Bone marrow (tissue), 2 donors: ENCODE data around the gene OTUD7B.

Experiments used
- DNase-seq, 2 donors: peaks; one replicate each; lab custom pipeline; 2025; lab: John Stamatoyannopoulos, UW

Gene OTUD7B

DNA sequence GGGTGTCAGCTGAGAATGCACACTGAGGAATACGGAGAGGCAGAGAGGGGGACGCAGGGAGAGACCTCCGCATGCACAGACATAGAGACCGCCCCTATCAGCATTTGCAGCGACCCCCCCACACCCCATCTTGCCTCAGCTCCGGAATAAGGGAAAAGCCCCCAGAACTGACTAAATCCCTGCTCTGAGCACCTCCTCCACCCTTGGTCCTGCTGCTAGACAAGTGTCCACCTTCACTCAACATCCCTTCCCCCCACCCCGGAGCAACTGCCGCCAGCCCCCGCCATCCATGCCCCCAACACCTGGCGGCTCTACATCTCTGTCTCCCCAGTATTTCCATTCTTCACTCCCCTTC lies 93.7 kb downstream of the OTUD7B start:
- DNase-seq, result no peak

DNA sequence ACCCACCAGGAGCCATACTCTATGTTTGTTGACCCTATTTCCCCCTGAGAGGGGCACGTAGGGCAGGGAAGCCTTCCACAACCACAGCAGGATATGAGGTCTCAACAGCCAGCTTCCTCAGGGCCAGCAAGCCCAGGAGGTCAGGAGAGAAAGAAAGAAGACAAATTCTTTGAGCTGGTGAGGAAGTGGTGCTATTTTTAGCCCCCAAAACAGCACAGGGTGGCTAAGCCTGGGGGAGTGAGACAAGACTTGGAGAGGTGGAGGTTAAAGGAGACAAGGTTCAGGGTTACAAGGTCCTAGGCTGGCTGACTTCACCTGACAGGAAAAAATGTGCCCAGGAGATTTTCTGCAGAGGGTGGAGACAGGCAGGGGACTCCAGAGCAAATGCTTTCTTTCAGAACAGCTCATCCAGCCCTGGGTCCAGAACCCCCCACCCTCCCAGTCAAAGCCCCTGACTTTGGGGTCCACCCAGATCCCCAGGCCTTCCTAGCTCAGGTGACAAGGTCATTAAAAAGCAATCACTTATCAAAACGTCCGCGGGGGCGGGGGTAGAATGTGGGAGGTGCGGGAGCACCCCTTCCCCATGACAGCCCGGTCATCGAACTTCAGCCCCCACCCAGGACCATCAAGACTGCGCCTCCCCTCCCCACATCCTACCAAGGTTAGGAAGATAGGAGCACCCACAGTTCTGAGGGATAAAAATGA lies 94.2 kb downstream of the OTUD7B start:
- peak in 1 of 2 donors; percentile 20 for DNase-seq

DNA sequence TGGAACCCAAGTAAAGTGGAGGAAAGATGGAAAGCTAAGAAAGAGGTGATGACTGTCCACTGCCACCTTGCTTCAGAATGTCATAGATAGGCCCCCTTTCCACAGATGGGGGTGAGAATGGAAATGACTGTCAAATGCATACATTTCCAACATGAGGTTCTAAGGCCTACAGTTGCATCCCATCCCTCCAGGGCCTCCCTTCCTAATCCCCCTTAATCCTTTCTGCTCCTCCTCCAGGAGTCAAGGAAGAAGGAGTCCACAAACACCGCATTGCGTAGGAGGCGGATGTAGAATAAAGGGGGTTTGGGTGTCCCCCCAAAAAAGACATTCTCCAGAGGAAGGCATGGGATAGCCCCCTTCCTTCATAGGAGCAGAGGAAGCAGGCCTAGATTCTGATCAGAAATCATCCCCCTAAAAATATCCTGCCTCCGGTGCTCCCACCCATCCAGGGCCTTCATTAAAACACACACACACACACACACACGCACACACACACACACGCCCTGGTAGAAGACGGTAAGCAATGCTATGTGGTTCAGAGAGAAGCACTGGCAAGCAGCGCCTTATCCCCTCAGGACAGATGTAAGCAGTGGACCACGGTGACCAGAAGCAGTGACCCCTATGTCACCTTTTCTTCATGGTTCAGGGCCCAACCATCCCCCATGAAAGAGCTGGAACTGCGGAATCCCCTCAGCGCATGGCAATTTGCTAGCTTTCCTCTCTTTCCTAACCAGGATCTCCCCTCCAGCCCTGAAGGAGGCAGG lies 94.9 kb downstream of the OTUD7B start:
- DNase-seq, result no peak

DNA sequence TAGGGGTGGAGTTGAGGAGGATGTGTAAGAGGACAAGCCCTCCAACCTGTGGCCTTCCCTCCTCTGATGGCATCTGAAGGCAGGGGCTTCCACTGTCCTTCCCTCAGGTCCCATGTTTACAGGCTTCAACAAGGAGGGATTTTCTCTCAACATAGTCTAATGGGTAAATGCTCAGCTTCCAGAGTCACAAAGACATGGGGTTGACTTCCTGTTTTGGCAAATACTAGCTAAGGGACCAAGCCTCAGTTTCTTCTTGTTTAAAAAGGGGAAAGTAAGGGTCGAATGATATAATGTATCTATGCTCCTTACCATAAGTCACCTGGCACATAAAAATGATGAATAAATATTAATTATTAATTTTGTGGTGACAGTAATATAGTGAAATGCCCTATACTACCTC lies 96.0 kb downstream of the OTUD7B start:
- no peak for DNase-seq

DNA sequence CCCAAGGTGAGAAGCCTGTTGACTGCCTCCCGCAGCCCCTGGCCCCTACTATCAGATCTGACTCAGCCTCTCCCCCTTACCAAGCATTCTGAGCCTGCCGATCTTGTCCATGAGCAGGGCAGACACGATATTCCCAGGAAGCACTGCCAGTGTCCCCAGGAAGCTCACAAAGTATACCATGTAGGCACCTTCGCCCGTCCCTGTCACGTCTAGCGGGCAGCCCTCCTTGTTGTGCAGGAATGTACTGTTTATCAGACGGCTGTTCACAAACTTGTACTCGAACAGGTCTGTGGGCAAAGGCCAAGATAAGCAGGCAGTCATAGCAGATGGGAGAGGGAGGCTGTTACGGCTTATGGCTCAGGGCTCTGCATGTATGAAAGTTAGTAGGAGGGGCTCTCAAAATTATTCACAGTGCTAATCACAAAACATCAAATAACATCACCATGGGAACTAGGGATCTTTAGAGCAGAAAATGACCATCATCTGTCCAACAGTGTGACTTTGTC lies 103.9 kb downstream of the OTUD7B start:
- DNase-seq, result no peak

DNA sequence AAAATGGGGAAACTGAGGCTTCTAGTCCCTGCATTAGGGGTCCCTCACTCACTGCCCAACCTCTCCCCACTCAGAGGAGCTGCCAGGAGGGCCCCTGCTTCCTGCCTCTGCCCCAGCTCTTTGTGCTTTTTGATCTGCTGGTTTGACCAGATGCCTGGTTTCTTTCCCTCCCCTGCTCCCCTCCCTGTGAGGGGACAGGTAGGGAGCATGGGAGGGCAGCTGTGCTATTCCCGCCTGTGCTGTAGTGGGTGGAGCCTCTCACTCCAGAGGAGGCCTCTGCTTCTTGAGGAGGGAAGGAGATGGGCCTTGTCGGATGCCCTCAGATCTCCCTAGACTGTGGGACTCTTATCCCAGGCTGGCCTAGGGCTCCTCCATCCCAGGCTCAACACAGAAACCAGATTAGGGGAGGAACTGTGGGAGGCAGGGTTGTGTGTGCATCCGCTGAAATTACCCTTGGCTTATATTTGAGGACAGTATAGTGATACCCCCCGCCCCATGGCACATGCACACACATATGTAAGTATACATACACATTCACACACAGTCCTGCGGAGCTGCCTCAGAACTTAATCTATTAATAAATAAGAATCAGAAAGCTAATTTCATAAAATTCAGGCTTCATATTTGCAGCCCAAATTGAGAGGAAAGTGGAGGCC lies 106.6 kb downstream of the OTUD7B start:
- no peak for DNase-seq

DNA sequence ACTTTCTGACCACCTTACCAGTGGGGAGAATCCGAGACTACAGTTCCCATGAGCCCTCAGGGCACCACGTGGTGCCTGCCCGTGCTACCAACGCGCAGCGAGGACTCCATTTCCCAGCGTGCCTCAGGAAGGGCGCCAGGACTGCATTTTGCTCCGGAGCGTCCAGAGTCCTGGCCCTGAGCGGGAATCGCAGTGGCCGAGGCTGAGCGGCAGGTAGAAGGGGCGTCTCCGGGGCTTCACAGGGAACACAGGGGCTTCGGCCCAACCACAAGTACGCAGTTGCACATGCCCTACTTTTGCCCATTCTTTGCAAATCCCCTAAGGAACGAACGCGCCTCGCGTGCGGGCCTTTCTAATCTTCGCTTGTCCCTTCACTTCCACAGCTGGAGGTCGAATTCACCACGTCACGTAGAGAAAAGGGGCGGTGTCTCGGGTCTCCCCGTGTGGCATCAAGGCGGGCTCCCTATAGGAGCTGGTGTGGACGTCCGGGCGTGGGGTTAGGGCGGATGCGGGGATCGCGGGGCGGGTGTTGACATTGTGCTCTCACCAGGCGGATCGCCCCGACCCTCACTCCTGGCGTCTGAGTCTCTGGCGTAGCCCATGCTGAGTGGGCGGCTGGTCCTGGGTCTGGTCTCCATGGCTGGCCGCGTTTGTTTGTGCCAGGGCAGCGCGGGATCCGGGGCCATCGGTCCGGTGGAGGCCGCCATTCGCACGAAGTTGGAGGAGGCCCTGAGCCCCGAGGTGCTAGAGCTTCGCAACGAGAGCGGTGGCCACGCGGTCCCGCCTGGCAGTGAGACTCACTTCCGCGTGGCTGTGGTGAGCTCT lies 110.9 kb downstream of the OTUD7B start, which contains the start of gene BOLA1:
Gene BOLA1 (plus strand): TSS at position 109 of the 825 bp plus-strand sequence. CDS start 492 bp downstream, at position 601.
- DNase-seq, result peak; percentile 67 to 76

DNA sequence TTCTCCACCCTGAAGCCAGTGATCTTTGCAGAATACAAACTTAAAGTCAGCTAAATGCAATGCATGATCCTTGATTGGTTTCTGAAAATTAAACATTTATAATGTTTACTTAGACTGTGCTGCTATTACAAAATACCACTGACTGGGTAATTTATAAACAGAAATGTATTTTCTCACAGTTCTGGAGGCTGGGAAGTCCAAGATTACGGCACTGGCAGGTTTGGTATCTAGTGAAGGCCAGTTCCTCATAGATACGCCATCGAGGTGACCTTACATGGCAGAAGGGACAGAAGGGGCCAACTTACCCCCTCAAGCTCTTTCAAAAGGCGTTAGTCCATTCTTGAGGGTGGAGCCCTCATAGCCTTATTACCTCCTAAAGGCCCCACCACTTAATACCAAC lies 114.0 kb downstream of the OTUD7B start:
- DNase-seq, result no peak

DNA sequence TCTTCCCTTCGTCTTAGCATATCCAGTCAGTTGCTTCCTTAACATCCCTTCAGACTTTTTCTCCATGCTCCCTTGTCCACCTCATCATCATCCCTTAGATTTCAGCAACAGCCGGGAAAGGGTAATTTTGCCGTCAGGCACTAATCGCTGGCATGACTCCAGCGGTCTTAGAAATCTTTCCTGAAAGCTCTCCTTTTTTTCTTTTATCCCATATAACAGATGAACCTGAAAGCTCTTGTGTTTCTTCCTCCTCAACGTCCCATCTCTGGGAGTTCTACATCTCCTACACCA lies 121.6 kb downstream of the OTUD7B start:
- DNase-seq, result no peak

DNA sequence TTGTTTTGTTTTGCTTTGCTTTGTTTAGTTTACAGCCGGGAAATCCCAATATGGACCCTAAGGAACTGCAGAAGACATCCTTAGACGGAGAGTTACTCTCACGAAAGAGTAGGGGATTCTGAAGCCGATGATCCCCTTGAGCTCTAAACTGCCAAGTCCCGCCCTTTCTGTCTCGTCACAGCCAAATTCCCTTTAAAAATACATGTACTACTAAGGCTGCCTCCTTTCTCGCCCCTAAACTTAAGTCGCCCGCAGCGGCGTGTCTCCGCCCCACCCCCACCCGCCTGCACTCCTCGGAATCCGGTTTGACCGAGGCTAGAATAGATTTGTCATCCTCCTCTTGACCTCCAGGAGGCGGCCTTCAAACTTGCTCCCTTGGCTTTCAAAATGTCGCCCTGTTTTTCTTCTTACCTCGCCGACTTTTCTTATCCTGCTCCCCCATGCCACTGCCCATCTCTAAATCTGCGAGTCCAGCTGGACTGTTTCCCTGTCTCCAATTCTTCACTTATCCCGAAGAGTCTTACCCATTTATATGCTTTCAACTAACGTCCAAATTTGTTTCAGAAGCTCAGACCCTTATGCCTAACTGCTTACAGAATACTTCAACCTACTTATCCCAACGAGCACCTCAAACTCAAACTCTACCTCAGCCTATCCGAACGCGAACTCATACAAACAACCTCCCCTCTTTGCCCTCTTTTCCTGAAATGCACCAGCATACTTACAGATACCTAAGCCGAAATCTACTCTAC lies 122.1 kb downstream of the OTUD7B start:
- DNase-seq, result peak; percentile 60 to 91
